ENCODE data around the gene CRLF1. TPM values are rescaled to one million over a fixed set of nuclear protein-coding genes. Genes with fewer than 3 reads are reported as not detected.

The CRLF1 gene
- polyA plus RNA-seq, 2 of the 4 experiments (the other 2 are of a cell fraction), result 0.37 to 2.5 TPM

DNA sequence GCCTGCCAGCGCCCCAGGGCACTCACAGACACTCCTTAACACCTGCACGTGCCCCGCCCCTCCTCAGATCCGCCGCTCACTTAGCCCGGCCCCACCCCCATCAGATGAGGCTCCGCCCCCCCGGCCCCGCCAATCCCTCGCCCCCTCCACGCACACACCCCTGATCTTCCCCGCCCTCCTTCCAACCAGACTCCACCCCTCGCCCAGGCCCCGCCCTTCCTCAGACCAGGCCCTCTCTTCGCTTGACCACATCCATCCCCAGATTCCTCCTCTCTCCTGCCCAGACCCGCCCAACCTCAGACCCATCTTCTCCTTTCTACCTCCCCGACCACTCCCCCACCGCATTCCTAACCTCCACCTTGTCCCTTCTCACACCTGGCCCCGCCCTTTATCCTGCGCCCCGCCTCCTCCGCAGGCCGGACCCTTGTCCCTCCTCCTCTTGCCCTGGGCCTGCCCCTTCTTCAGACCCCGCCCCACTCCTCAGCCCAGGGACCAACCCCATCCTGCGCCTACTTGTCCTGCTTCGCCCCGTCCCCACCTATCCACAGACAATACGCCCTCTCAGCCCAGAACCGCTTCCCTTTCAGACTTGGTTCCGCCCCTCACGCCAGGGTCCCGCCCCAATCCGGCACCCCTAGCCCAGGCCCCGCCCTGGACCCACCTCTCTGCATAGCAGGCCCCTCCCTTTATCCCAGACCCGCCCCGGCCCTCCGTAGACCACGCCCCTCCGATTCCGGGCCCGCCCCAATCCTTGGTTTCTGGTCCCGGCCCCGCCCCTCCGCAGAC, 29.8 kb upstream of the CRLF1 start:
- peaks cover 10% of the 10 kb centered on the region; the same call in 1 of the 3 replicates for H3K4me1 ChIP-seq
- H3K4me3 ChIP-seq, result peak overlapping the region; percentile 92
- no peak for FAIRE-seq
- ChIA-PET CTCF (no interaction called here), POLR2A (no interaction called here)
- no peaks in the 10 kb centered on the region for H3K9me3 ChIP-seq
- peak overlapping the region; percentile 99 for H3K4me2 ChIP-seq
- peak; percentile 80 to 94 for DNase-seq (ENCODE audit: low read depth in 1 of 2, low spot score in 1 of 2)
- peak overlapping the region; percentile 53 to 87; a peak in 5 of 6 replicates for H3K27ac ChIP-seq
- ATAC-seq, result peak; percentile 93 to 97
- 2% methylated on average over 21 of the region's 44 CpGs for WGBS (ENCODE audit: missing lambda C conversion rate)
- TF ChIP-seq RCOR1 (IDR thresholded peaks at IDR 0.05; ENCODE audit: low read depth, low read length) (no peak), HOXB13 (CRISPR knock-in tag; IDR thresholded peaks at IDR 0.05; ENCODE audit: low read depth) (no peak), ATOH8 (CRISPR knock-in tag; IDR thresholded peaks at IDR 0.05; ENCODE audit: low read depth) (no peak), NFE2L2 (conservative IDR thresholded peaks at IDR 0.05; ENCODE audit: low read length) (no peak), NR3C1 (IDR thresholded peaks at IDR 0.05) (no peak), RARB (CRISPR knock-in tag; IDR thresholded peaks at IDR 0.05) (no peak), POLR2A (IDR thresholded peaks at IDR 0.05; ENCODE audit: low read length) (no peak), SREBF2 (IDR thresholded peaks at IDR 0.05) (no peak), CHD4 (IDR thresholded peaks at IDR 0.05; ENCODE audit: borderline replicate concordance) (no peak), E2F6 (IDR thresholded peaks at IDR 0.05; ENCODE audit: borderline replicate concordance, low read depth) (no peak), HES2 (IDR thresholded peaks at IDR 0.05) (no peak), HEYL (CRISPR knock-in tag; IDR thresholded peaks at IDR 0.05) (no peak), USF2 (IDR thresholded peaks at IDR 0.05) (no peak), FOSL2 (IDR thresholded peaks at IDR 0.05) (no peak), FOSL2 (CRISPR knock-in tag; IDR thresholded peaks at IDR 0.05) (no peak), SMC3 (IDR thresholded peaks at IDR 0.05) (no peak)
- TF ChIP-seq, protein P1, sequence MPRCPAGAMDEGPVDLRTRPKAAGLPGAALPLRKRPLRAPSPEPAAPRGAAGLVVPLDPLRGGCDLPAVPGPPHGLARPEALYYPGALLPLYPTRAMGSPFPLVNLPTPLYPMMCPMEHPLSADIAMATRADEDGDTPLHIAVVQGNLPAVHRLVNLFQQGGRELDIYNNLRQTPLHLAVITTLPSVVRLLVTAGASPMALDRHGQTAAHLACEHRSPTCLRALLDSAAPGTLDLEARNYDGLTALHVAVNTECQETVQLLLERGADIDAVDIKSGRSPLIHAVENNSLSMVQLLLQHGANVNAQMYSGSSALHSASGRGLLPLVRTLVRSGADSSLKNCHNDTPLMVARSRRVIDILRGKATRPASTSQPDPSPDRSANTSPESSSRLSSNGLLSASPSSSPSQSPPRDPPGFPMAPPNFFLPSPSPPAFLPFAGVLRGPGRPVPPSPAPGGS (IDR thresholded peaks at IDR 0.05), result no peak
- TF ChIP-seq, protein P2, sequence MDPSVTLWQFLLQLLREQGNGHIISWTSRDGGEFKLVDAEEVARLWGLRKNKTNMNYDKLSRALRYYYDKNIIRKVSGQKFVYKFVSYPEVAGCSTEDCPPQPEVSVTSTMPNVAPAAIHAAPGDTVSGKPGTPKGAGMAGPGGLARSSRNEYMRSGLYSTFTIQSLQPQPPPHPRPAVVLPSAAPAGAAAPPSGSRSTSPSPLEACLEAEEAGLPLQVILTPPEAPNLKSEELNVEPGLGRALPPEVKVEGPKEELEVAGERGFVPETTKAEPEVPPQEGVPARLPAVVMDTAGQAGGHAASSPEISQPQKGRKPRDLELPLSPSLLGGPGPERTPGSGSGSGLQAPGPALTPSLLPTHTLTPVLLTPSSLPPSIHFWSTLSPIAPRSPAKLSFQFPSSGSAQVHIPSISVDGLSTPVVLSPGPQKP (IDR thresholded peaks at IDR 0.05; ENCODE audit: low read depth, low read length), result no peak
- TF ChIP-seq, protein P3, sequence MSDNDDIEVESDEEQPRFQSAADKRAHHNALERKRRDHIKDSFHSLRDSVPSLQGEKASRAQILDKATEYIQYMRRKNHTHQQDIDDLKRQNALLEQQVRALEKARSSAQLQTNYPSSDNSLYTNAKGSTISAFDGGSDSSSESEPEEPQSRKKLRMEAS (IDR thresholded peaks at IDR 0.05), result no peak

- CTCF ChIA-PET, result interaction anchor here (1.0 to 1.4 kb wide), 2 partner anchors 41 to 47 kb away, joined by 4 read pairs; partner anchors contain the start of gene REX1BD
- POLR2A ChIA-PET, result interaction anchor here (0.7 to 1.1 kb wide), 2 partner anchors 46 to 167 kb away, joined by 3 read pairs; no protein-coding TSS in a partner anchor
- H3K4me3 ChIP-seq, result peak overlapping the region; percentile 92; the same call in 2 of the 3 replicates
- H3K27ac ChIP-seq, result peak overlapping the region in 1 of 2 experiments; percentile 87; a peak in 2 of 6 replicates
- 7% methylated on average over 5 of the region's 6 CpGs for WGBS (ENCODE audit: missing lambda C conversion rate)
- H3K9me3 ChIP-seq, result no peaks in the 10 kb centered on the region
- ATAC-seq (peak in 1 of 2 experiments; percentile 3; a peak in 4 of 6 replicates), DNase-seq (ENCODE audit: low read depth in 1 of 2, low spot score in 1 of 2) (no peak), FAIRE-seq (no peak)
- peak overlapping the region; percentile 99 for H3K4me2 ChIP-seq
- peaks cover 10% of the 10 kb centered on the region; the same call in 1 of the 3 replicates for H3K4me1 ChIP-seq
- no peak for TF ChIP-seq RAD21 (conservative IDR thresholded peaks at IDR 0.05 in 1 of 2, IDR thresholded peaks at IDR 0.05 in 1 of 2)
- TF ChIP-seq CBX2 (IDR thresholded peaks at IDR 0.05; ENCODE audit: borderline replicate concordance, low read depth), result no peak
- no peak for TF ChIP-seq CHD2 (IDR thresholded peaks at IDR 0.05; ENCODE audit: low read length, partially characterized antibody)
- no peak for TF ChIP-seq TP53 (CRISPR knock-in tag; IDR thresholded peaks at IDR 0.05)
- TF ChIP-seq BHLHE40 (IDR thresholded peaks at IDR 0.05; ENCODE audit: low read depth, low read length), result no peak
- TF ChIP-seq PHF8 (IDR thresholded peaks at IDR 0.05; ENCODE audit: borderline replicate concordance, low read depth), result no peak
- no peak for TF ChIP-seq ZC3H11A (IDR thresholded peaks at IDR 0.05)
- TF ChIP-seq RCOR1 (IDR thresholded peaks at IDR 0.05; ENCODE audit: low read depth, low read length), result no peak
- TF ChIP-seq, protein P4, sequence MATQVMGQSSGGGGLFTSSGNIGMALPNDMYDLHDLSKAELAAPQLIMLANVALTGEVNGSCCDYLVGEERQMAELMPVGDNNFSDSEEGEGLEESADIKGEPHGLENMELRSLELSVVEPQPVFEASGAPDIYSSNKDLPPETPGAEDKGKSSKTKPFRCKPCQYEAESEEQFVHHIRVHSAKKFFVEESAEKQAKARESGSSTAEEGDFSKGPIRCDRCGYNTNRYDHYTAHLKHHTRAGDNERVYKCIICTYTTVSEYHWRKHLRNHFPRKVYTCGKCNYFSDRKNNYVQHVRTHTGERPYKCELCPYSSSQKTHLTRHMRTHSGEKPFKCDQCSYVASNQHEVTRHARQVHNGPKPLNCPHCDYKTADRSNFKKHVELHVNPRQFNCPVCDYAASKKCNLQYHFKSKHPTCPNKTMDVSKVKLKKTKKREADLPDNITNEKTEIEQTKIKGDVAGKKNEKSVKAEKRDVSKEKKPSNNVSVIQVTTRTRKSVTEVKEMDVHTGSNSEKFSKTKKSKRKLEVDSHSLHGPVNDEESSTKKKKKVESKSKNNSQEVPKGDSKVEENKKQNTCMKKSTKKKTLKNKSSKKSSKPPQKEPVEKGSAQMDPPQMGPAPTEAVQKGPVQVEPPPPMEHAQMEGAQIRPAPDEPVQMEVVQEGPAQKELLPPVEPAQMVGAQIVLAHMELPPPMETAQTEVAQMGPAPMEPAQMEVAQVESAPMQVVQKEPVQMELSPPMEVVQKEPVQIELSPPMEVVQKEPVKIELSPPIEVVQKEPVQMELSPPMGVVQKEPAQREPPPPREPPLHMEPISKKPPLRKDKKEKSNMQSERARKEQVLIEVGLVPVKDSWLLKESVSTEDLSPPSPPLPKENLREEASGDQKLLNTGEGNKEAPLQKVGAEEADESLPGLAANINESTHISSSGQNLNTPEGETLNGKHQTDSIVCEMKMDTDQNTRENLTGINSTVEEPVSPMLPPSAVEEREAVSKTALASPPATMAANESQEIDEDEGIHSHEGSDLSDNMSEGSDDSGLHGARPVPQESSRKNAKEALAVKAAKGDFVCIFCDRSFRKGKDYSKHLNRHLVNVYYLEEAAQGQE (IDR thresholded peaks at IDR 0.05), result no peak
These were observed 29.2 kb upstream of the CRLF1 start for GRCh38 chr19:18635831-18636182.
